ENCODE measurements around the gene RPL7L1. TPM values are rescaled to one million over a fixed set of nuclear protein-coding genes. Genes with fewer than 3 reads are reported as not detected.

Gene RPL7L1
- total RNA-seq, 1 donor from 2014 or later, result 64.9 TPM

DNA sequence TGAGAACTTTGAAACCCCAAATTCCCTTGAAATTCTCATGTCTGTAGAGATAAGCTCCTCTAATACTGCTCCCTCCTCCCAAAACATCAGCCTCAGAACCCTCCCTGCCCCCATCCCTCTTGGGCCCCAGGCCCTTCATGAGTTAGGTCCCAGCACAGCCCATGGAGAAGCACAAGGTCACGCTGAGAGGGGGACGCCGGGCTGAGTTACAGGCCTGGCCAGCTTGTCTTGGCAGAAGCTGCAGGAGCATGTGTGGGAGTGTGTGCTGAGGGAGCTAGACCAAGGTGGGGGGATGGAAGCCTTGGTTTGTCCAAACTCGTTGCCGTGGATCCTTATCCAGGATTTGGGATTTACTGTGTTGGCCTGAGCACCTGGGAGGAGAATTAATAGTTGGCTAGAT lies 27.9 kb downstream of the RPL7L1 start:
- no peak for DNase-seq

DNA sequence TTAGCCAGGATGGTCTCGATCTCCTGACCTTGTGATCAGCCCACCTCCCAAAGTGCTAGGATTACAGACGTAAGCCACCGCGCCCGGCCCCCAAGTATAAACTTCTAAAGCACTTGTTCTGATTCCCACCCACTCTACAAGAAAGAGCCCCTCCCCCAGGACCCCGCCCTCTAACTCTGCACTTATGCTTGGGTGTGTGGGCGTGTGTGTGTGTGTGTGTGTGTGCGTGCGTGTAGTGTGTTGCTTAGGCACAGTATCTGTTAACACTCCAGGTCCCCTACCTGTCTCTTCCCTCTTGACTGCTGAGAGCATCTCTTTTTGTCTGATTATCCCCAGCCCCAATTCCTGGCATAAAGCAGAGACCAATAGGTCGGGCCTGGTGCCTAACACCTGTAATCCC lies 30.4 kb downstream of the RPL7L1 start:
- H3K9me3 ChIP-seq, result no peaks in the 10 kb centered on the region
- no peak overlapping the region for H3K27ac ChIP-seq
- no peaks in the 10 kb centered on the region for H3K4me1 ChIP-seq
- TF ChIP-seq, protein P1, sequence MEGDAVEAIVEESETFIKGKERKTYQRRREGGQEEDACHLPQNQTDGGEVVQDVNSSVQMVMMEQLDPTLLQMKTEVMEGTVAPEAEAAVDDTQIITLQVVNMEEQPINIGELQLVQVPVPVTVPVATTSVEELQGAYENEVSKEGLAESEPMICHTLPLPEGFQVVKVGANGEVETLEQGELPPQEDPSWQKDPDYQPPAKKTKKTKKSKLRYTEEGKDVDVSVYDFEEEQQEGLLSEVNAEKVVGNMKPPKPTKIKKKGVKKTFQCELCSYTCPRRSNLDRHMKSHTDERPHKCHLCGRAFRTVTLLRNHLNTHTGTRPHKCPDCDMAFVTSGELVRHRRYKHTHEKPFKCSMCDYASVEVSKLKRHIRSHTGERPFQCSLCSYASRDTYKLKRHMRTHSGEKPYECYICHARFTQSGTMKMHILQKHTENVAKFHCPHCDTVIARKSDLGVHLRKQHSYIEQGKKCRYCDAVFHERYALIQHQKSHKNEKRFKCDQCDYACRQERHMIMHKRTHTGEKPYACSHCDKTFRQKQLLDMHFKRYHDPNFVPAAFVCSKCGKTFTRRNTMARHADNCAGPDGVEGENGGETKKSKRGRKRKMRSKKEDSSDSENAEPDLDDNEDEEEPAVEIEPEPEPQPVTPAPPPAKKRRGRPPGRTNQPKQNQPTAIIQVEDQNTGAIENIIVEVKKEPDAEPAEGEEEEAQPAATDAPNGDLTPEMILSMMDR (IDR thresholded peaks at IDR 0.05), result no peak
- no peak overlapping the region for H3K4me3 ChIP-seq
- no peak for DNase-seq
- no peak for ATAC-seq
- intact Hi-C loops (cut with DNase I), result no loop called here
- H3K36me3 ChIP-seq, result no peaks in the 10 kb centered on the region
- H3K27me3 ChIP-seq, result no peaks in the 10 kb centered on the region

More for the DNA sequence above, 27.9 kb downstream of the RPL7L1 start:
- TF ChIP-seq, protein P1 (IDR thresholded peaks at IDR 0.05), result no peak
- H3K9me3 ChIP-seq, result no peaks in the 10 kb centered on the region
- H3K27me3 ChIP-seq, result no peaks in the 10 kb centered on the region
- H3K4me1 ChIP-seq, result no peaks in the 10 kb centered on the region
- H3K4me3 ChIP-seq, result no peak overlapping the region
- intact Hi-C loops (cut with DNase I), result no loop called here
- no peaks in the 10 kb centered on the region for H3K36me3 ChIP-seq
- no peak for ATAC-seq
- no peak overlapping the region for H3K27ac ChIP-seq

DNA sequence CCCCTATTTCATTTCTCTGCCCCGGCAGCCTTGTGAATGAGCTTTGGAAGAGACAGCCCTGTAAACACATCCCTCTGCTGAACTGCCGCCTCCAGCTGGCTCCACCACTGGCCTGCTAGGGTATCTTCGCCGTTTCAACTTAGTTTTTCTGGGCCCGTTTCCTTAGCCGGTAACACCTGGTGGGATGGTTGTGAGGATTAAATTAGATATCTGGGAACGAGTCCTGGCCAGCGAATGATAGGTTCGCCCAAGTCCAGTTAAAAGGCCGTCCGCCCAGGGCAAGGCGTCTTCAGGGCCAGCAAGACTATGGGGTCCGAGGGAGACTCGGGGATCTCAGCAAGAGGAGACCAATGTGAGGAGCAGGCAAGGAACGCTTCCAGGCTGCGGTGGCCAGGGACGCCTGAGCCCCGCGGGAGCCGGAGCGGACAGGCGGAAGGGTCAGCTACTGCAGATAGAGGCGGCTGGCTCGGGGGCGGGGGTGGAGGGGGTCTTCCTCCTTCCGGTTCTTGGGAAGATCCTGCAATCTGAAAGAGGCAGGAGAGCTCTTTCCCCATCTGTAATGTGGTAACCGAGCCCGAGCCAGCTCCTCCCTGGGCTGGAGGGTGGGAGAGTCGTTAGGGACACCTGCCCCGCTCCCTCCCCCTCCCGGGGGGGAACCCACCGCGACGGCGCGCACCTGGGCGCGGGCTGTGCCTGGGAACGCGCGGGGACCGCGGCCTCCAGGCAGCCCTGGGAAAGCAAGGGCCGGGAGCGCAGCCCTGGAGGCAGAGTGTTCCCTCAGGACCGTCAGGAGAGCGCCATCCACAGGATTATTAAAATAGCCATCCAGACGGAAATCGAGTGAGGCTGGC lies 32.0 kb downstream of the RPL7L1 start:
- H3K36me3 ChIP-seq, result no peaks in the 10 kb centered on the region
- no peak overlapping the region for H3K27ac ChIP-seq
- H3K4me1 ChIP-seq, result no peaks in the 10 kb centered on the region
- TF ChIP-seq, protein P1 (IDR thresholded peaks at IDR 0.05), result no peak
- peak overlapping the region; percentile 33 for H3K4me3 ChIP-seq
- no peaks in the 10 kb centered on the region for H3K27me3 ChIP-seq
- no peaks in the 10 kb centered on the region for H3K9me3 ChIP-seq
- ATAC-seq, result peak; percentile 35
- DNase-seq, result no peak
- intact Hi-C loops (cut with DNase I), result no loop called here

GRCh38 chr6:42914546-42914945 lies 35.1 kb downstream of the RPL7L1 start:
- Histone ChIP-seq H3K27me3 (no peaks in the 10 kb centered on the region), H3K4me3 (no peak overlapping the region), H3K27ac (no peak overlapping the region), H3K4me1 (no peaks in the 10 kb centered on the region), H3K9me3 (no peaks in the 10 kb centered on the region), H3K36me3 (no peaks in the 10 kb centered on the region)
- ATAC-seq (no peak), DNase-seq (no peak)
- intact Hi-C loops (cut with DNase I), result no loop called here
- TF ChIP-seq, protein P1 (IDR thresholded peaks at IDR 0.05), result no peak

- Histone ChIP-seq H3K4me3 (no peak within 1 kb of the TSS), H3K36me3 (no peaks in the 10 kb centered on the region), H3K9me3 (no peaks in the 10 kb centered on the region), H3K27me3 (no peaks in the 10 kb centered on the region), H3K27ac (no peak within 1 kb of the TSS), H3K4me1 (no peaks in the 10 kb centered on the region)
- ATAC-seq (no peak), DNase-seq (no peak)
- intact Hi-C loops (cut with DNase I), result no loop called here
- TF ChIP-seq, protein P1 (IDR thresholded peaks at IDR 0.05), result no peak
Measured at GRCh38 chr6:42915732-42916131, 36.3 kb downstream of the RPL7L1 start, which contains the start of gene PTCRA. Gene PTCRA (plus strand): TSS chr6:42916053. CDS start chr6:42916070, 17 bp downstream.

Data from upper lobe of right lung (tissue), 1 donor.